ENCODE data around the gene SHQ1.

DNA sequence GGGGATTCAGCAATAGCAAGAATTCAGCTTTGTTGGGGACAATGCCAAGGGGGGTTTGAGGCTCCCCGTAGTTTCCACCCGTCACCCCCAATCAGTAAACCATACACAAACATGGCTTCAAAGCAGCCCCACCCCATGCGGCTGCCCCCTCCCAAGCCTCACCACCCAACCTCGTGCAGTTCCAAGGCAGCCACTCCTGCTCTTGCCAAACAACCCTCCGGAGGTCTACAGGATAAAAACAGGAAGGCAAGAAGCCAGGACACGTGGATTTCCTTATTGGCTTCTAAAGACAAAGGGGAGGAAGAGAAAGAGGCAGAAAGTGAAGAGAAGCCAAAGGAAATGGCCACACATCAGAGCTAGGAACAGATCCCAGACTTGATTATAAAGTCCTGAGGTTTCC lies 121.1 kb downstream of the SHQ1 start:
- TF ChIP-seq POLR2A (IDR thresholded peaks at IDR 0.05), result no peak
- TF ChIP-seq, protein P1, sequence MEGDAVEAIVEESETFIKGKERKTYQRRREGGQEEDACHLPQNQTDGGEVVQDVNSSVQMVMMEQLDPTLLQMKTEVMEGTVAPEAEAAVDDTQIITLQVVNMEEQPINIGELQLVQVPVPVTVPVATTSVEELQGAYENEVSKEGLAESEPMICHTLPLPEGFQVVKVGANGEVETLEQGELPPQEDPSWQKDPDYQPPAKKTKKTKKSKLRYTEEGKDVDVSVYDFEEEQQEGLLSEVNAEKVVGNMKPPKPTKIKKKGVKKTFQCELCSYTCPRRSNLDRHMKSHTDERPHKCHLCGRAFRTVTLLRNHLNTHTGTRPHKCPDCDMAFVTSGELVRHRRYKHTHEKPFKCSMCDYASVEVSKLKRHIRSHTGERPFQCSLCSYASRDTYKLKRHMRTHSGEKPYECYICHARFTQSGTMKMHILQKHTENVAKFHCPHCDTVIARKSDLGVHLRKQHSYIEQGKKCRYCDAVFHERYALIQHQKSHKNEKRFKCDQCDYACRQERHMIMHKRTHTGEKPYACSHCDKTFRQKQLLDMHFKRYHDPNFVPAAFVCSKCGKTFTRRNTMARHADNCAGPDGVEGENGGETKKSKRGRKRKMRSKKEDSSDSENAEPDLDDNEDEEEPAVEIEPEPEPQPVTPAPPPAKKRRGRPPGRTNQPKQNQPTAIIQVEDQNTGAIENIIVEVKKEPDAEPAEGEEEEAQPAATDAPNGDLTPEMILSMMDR (IDR thresholded peaks at IDR 0.05), result no peak
- no peak for TF ChIP-seq POLR2AphosphoS5 (IDR thresholded peaks at IDR 0.05)

All from sigmoid colon (tissue), 4 donors.